Omental fat pad (tissue), 4 donors: ENCODE results near the gene SBK2. TPM values are rescaled to one million over a fixed set of nuclear protein-coding genes. Genes with fewer than 3 reads are reported as not detected.

Source experiments
- ATAC-seq: fragments of 150-250 bp; one replicate; pipeline ENCODE4 v1.9.1; 2016; ENCODE audit warnings: mild to moderate bottlenecking, moderate library complexity; ENCODE audit not compliant: low FRiP score
- DNase-seq: peaks from one replicate; pipeline ENCODE4 v3.0.0-alpha.2; 2019; ENCODE audit warnings: low spot score
- total RNA-seq, 4 donors: library from RNA; depleted of rRNA; stranded (reverse); fragments of >200 nt; gene quantifications; one replicate each; pipeline ENCODE4 v1.1.0, GENCODE V29; 2016
- TF ChIP-seq, protein P1 (sequence below), 3 donors: fragments of 450-650 bp; IDR thresholded peaks; one replicate each; pipeline ENCODE4 v1.5.1; 2016 to 2017; ENCODE audit warnings: antibody characterized with exemption in 3 of 3, mild to moderate bottlenecking in 3 of 3, moderate library complexity in 2 of 3

The SBK2 gene
- total RNA-seq, 4 donors from 2014 or later = 0.56 TPM; not detected in 3

- ATAC-seq = no peak
- DNase-seq = no peak
- TF ChIP-seq, protein P1, sequence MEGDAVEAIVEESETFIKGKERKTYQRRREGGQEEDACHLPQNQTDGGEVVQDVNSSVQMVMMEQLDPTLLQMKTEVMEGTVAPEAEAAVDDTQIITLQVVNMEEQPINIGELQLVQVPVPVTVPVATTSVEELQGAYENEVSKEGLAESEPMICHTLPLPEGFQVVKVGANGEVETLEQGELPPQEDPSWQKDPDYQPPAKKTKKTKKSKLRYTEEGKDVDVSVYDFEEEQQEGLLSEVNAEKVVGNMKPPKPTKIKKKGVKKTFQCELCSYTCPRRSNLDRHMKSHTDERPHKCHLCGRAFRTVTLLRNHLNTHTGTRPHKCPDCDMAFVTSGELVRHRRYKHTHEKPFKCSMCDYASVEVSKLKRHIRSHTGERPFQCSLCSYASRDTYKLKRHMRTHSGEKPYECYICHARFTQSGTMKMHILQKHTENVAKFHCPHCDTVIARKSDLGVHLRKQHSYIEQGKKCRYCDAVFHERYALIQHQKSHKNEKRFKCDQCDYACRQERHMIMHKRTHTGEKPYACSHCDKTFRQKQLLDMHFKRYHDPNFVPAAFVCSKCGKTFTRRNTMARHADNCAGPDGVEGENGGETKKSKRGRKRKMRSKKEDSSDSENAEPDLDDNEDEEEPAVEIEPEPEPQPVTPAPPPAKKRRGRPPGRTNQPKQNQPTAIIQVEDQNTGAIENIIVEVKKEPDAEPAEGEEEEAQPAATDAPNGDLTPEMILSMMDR (IDR thresholded peaks at IDR 0.05) = no peak
Observed at GRCh38 chr19:55546011-55546410, 9.1 kb upstream of the SBK2 start.

GRCh38 chr19:55545443-55545842 lies 8.5 kb upstream of the SBK2 start, which contains the start of gene SBK3:
TSS of gene SBK3 (minus strand) at chr19:55545543. CDS start at chr19:55545543, 0 bp downstream.
- no peak for ATAC-seq

GRCh38 chr19:55544776-55545439 lies 8.0 kb upstream of the SBK2 start:
- ATAC-seq (no peak), DNase-seq (no peak)
- TF ChIP-seq, protein P1 (IDR thresholded peaks at IDR 0.05) = no peak

More at GRCh38 chr19:55545443-55545842, 8.5 kb upstream of the SBK2 start, which contains the start of gene SBK3:
- DNase-seq = no peak
- TF ChIP-seq, protein P1 (IDR thresholded peaks at IDR 0.05) = no peak

DNA sequence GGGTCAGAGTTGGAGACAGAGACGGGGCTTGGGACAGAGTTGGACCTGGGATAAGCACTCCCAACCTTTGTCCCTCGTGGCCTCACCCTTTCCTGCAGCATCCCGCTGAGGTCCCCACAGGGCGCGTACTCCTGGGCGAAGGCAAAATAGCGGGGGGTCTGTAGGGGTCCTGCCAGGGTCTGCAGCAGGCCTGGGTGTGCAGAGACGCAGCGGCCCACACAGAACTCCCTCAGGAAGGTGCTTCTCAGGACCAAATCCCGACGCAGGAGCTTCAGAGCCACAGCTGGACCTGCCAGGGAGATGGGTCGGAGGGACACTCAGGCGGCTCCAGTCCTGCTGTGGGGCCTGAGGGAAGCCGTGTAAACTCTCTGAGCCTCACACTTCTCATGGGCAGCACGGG lies 7.1 kb upstream of the SBK2 start:
- no peak for DNase-seq
- no peak for ATAC-seq
- TF ChIP-seq, protein P1 (IDR thresholded peaks at IDR 0.05) = no peak

GRCh38 chr19:55543567-55543966 lies 6.6 kb upstream of the SBK2 start:
- TF ChIP-seq, protein P1 (IDR thresholded peaks at IDR 0.05) = no peak
- ATAC-seq = no peak
- DNase-seq = no peak

DNA sequence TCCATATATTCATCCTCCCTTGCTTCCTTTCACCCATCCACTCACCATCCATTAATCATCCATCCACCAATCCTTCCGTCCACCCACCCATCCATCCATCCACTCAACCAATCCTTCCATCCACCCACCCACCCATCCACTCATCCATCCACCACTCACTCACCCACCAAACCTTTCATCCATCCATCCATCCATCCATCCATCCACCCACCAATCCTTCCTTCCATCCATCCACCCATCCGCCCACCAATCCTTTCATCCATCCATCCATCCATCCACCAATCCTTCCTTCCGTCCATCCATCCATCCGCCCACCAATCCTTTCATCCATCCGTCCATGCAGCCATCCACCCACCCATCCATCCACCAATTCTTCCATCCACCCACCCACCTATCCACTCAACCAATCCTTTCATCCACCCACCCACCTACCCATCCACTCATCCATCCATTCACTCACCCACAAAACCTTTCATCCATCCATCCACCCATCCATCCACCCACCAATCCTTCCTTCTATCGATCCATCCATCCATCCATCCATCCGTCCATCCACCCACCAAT lies 5.4 kb upstream of the SBK2 start:
- TF ChIP-seq, protein P1 (IDR thresholded peaks at IDR 0.05) = no peak
- no peak for DNase-seq
- no peak for ATAC-seq

DNA sequence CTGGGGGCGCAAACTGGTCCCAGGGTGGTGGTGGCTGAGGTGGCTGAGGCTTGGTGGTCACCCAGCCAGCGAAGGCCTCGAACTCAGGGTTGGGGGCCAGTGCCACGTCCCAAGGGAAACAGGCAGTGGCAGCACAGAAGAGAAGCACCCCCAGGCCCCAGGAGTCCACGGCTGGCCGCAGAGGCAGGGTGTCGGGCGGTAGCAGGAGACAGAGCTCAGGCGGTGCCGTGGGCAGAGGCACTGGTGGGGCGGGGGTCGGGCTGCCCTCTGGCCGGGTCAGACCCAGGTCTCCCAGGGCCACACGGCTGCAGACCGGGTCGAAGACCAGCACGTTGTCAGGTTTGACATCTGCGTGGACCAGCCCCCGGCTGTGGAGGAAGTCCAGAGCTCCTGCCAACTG lies 4.2 kb upstream of the SBK2 start:
- TF ChIP-seq, protein P1 (IDR thresholded peaks at IDR 0.05) = no peak
- no peak for DNase-seq
- ATAC-seq = no peak
